Upper lobe of left lung (tissue), 6 donors: ENCODE data around the gene ARL6. TPM values are rescaled to one million over a fixed set of nuclear protein-coding genes. Genes with fewer than 3 reads are reported as not detected.

Experiments used
- ATAC-seq, 2 donors: fragments of 200-7000 bp; cut with Tn5 transposase; one replicate each; pipeline ENCODE4 v1.9.1; 2022; ENCODE audit warnings: mild to moderate bottlenecking in 2 of 2, moderate library complexity in 2 of 2; ENCODE audit not compliant: low FRiP score in 2 of 2
- DNase-seq, 2 donors: peaks; one replicate each; pipeline ENCODE4 v3.0.0-alpha.2; 2019 to 2020
- H3K27ac ChIP-seq, 4 donors: fragments of 200-600 bp; sonication (generic); one replicate each; pipeline ENCODE4 v1.5.1; 2016 to 2019
- H3K27me3 ChIP-seq, 4 donors: fragments of 200-600 bp; sonication (generic); one replicate each; pipeline ENCODE4 v1.5.1; 2017 to 2019
- H3K36me3 ChIP-seq, 4 donors: fragments of 200-600 bp; sonication (generic); one replicate each; pipeline ENCODE4 v1.5.1; 2016 to 2019
- H3K4me1 ChIP-seq, 4 donors: fragments of 200-600 bp; sonication (generic); one replicate each; pipeline ENCODE4 v1.5.1; 2018 to 2019
- H3K4me3 ChIP-seq, 4 donors: fragments of 200-600 bp; sonication (generic); one replicate each; pipeline ENCODE4 v1.5.1; 2017 to 2019; ENCODE audit warnings: mild to moderate bottlenecking in 2 of 4, moderate library complexity in 1 of 4
- H3K9me3 ChIP-seq, 4 donors: fragments of 200-600 bp; sonication (generic); one replicate each; pipeline ENCODE4 v1.5.1; 2018 to 2019
- CTCF ChIP-seq, 6 experiments: fragments of 450-650 bp in 4 of 6; fragments of 200-600 bp in 2 of 6; sonication (generic) in 2 of 6; IDR thresholded peaks; one replicate each; pipeline ENCODE4 v1.5.1; 2016 to 2019; ENCODE audit warnings: antibody characterized with exemption in 6 of 6
- EP300 ChIP-seq, 4 donors: sonication (generic); formaldehyde crosslinking; IDR thresholded peaks; one replicate each; pipeline ENCODE4 v1.5.1; 2017; ENCODE audit warnings: antibody characterized with exemption in 4 of 4, control low read depth in 2 of 4
- POLR2A ChIP-seq, 4 donors: fragments of 450-650 bp; IDR thresholded peaks; one replicate each; pipeline ENCODE4 v1.5.1; 2016 to 2017; ENCODE audit warnings: antibody characterized with exemption in 4 of 4, mild to moderate bottlenecking in 2 of 4
- POLR2AphosphoS5 ChIP-seq, 2 donors: sonication (generic); formaldehyde crosslinking; IDR thresholded peaks; one replicate each; pipeline ENCODE4 v1.5.1; 2017; ENCODE audit warnings: antibody characterized with exemption in 2 of 2
- WGBS, 2 donors: methylation state at CpG; one replicate each; pipeline ENCODE4 v1.1.5; 2017 to 2018; 5-methylcytosine and 5-hydroxymethylcytosine counted together
- total RNA-seq, 6 donors: library from RNA; depleted of rRNA in 4 of 6; stranded (reverse); fragments of >200 nt in 4 of 6; gene quantifications; one replicate each; pipeline versions ENCODE4 v1.1.0 to v1.2.1, GENCODE V29; 2016 to 2021
- donor health status: DM: no; HTN: no; CAD: no; lungs with moderate emphysema.
- donor health status: DM: no; HTN: yes; CAD: no; lungs with severe emphysema.

ARL6 gene
- total RNA-seq, 6 donors from 2014 or later = 4.0 to 12.6 (median 9.1) TPM

DNA sequence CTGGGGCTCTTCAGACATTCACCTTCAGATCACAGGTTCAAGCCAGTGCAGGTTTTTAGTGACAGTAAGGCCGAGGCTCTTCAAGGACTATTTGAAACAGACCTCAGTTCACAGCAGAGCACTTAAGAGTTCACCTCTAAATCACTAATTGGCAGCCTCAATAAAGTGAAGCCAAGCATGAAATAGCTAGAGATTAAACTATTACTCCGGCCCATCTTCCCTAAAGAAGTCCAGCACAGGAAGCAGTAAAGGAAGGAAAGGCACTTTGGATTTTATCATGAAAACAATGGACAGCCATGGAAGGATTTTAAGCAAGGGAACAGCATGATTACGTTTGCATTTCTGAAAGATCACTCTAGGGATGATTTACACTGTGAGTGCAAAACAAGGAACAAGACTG lies 27.6 kb upstream of the ARL6 start:
- 27 to 36% methylated on average over 3 of the region's 3 CpGs for WGBS, 2 donors
- Histone ChIP-seq H3K4me1 (peaks cover 0 to 3% (median 0%) of the 10 kb centered on the region in 4 donors), H3K9me3 (no peaks in the 10 kb centered on the region), H3K27me3 (no peaks in the 10 kb centered on the region), H3K4me3 (no peak overlapping the region), H3K27ac (peak overlapping the region in 1 of 4 donors; percentile 54), H3K36me3 (no peaks in the 10 kb centered on the region)
- DNase-seq = no peak
- TF ChIP-seq POLR2AphosphoS5 (IDR thresholded peaks at IDR 0.05) = no peak
- no peak for TF ChIP-seq EP300 (IDR thresholded peaks at IDR 0.05)
- no peak for TF ChIP-seq CTCF (IDR thresholded peaks at IDR 0.05)
- no peak for TF ChIP-seq POLR2A (IDR thresholded peaks at IDR 0.05)
- ATAC-seq = no peak

- no peak for DNase-seq
- Histone ChIP-seq H3K4me3 (no peak overlapping the region), H3K36me3 (no peaks in the 10 kb centered on the region), H3K27ac (no peak overlapping the region), H3K9me3 (no peaks in the 10 kb centered on the region), H3K4me1 (peaks cover 0 to 3% (median 0%) of the 10 kb centered on the region in 4 donors), H3K27me3 (no peaks in the 10 kb centered on the region)
- ATAC-seq = no peak
- WGBS, 2 donors = 78 to 82% methylated on average over 1 of the region's 1 CpG
- TF ChIP-seq POLR2A (IDR thresholded peaks at IDR 0.05) (no peak), EP300 (IDR thresholded peaks at IDR 0.05) (no peak), CTCF (IDR thresholded peaks at IDR 0.05) (no peak), POLR2AphosphoS5 (IDR thresholded peaks at IDR 0.05) (no peak)
Measured at GRCh38 chr3:97738761-97739160, 25.8 kb upstream of the ARL6 start.

DNA sequence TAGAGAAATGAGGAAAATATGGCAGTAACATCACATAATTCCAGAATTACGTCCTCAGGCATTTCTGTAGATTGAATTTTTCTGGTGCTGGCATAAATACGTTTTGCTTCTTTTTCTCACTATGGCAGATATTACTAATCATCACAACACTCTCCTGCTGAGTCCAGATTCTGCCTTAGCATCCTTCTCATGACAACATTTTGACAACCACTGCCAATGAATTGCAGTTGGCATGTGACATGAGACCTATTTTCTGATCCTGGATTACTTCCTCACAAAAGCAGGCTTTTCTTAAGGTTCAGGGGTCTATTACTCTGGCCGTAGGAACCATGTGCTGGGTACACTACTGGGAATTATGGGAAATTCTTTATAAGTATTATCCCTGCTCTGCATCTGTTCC lies 22.5 kb upstream of the ARL6 start:
- WGBS, 2 donors = 80 to 81% methylated on average over 3 of the region's 3 CpGs
- Histone ChIP-seq H3K27me3 (no peaks in the 10 kb centered on the region), H3K4me1 (peaks cover 0 to 3% (median 0%) of the 10 kb centered on the region in 4 donors), H3K4me3 (no peak overlapping the region), H3K36me3 (no peaks in the 10 kb centered on the region), H3K9me3 (no peaks in the 10 kb centered on the region), H3K27ac (no peak overlapping the region)
- DNase-seq = no peak
- no peak for ATAC-seq
- TF ChIP-seq CTCF (IDR thresholded peaks at IDR 0.05) (no peak), POLR2AphosphoS5 (IDR thresholded peaks at IDR 0.05) (no peak), POLR2A (IDR thresholded peaks at IDR 0.05) (no peak), EP300 (IDR thresholded peaks at IDR 0.05) (no peak)

GRCh38 chr3:97744289-97744688 lies 20.3 kb upstream of the ARL6 start:
- DNase-seq = no peak
- no peak overlapping the region for H3K4me3 ChIP-seq
- ATAC-seq = no peak
- H3K4me1 ChIP-seq = no peaks in the 10 kb centered on the region
- no peak overlapping the region for H3K27ac ChIP-seq
- WGBS, 2 donors = 63 to 80% methylated on average over 3 of the region's 3 CpGs
- no peaks in the 10 kb centered on the region for H3K9me3 ChIP-seq
- TF ChIP-seq POLR2AphosphoS5 (IDR thresholded peaks at IDR 0.05) = no peak
- no peak for TF ChIP-seq CTCF (IDR thresholded peaks at IDR 0.05)
- no peak for TF ChIP-seq EP300 (IDR thresholded peaks at IDR 0.05)
- no peak for TF ChIP-seq POLR2A (IDR thresholded peaks at IDR 0.05)
- no peaks in the 10 kb centered on the region for H3K27me3 ChIP-seq
- no peaks in the 10 kb centered on the region for H3K36me3 ChIP-seq
